Hepatocyte (in vitro differentiated cells): ENCODE data around the gene NUP37.

Experiments used
- EZH2 ChIP-seq: fragments of 200-600 bp; sonication (generic); IDR thresholded peaks from 2 replicates; pipeline ENCODE4 v1.6.1; 2016; ENCODE audit warnings: antibody characterized with exemption, mild to moderate bottlenecking, borderline replicate concordance
- EZH2phosphoT487 ChIP-seq: fragments of 200-600 bp; sonication (generic); IDR thresholded peaks from one replicate; pipeline ENCODE4 v1.6.1; 2018; ENCODE audit warnings: antibody characterized with exemption, mild to moderate bottlenecking, low read depth, moderate library complexity; ENCODE audit not compliant: unreplicated experiment, severe bottlenecking
- TF ChIP-seq, protein P1 (sequence below): fragments of 200-600 bp; sonication (generic); IDR thresholded peaks from 2 replicates; pipeline ENCODE4 v1.5.1; 2016; ENCODE audit warnings: antibody characterized with exemption, mild to moderate bottlenecking; ENCODE audit not compliant: poor library complexity

DNA sequence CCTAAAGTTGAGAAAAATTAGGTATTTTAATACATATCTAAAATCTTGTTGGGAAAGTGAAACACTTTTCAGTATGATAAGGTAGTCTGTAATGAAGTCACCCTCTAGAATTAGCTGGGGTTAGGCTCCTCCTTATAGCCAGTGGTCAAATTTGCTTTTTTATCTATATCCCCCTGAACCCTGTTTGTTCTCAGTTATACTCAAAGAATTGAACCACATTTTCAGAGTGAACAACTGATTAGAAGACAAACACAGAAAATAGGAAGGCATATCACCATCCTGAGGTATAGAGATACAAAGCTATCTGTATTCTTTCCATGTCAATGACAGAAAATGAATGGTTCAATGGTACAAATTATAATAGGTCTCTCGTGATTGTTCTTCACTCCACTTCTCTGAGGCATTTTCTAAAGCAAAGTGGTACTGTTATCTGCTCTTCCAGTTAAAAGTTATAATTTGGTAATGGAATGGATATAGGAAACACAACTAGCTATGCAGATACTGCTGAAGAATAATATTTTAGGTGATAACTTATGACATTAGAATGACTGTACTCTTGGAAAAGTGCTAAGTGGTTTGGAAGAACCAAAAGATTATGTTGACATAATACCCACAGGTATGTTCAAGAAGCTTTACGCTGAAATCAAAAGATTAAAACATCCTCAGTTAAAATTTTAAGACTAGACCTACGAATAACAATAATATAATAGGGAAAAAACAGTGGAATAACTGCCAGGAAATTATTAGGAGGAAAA is 85.7 kb downstream of the NUP37 start:
- TF ChIP-seq EZH2: no peak
- TF ChIP-seq, protein P1, sequence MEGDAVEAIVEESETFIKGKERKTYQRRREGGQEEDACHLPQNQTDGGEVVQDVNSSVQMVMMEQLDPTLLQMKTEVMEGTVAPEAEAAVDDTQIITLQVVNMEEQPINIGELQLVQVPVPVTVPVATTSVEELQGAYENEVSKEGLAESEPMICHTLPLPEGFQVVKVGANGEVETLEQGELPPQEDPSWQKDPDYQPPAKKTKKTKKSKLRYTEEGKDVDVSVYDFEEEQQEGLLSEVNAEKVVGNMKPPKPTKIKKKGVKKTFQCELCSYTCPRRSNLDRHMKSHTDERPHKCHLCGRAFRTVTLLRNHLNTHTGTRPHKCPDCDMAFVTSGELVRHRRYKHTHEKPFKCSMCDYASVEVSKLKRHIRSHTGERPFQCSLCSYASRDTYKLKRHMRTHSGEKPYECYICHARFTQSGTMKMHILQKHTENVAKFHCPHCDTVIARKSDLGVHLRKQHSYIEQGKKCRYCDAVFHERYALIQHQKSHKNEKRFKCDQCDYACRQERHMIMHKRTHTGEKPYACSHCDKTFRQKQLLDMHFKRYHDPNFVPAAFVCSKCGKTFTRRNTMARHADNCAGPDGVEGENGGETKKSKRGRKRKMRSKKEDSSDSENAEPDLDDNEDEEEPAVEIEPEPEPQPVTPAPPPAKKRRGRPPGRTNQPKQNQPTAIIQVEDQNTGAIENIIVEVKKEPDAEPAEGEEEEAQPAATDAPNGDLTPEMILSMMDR: no peak
- no peak for TF ChIP-seq EZH2phosphoT487
